Lung (tissue), 12 donors: Measurements from ENCODE around the gene VTI1A. TPM values are rescaled to one million over a fixed set of nuclear protein-coding genes. Genes with fewer than 3 reads are reported as not detected.

Experiments
- ATAC-seq: fragments of 200-7000 bp; cut with Tn5 transposase; one replicate; pipeline ENCODE4 v1.9.1; 2020; ENCODE audit warnings: moderate number of reproducible peaks; ENCODE audit not compliant: insufficient read depth, low FRiP score
- DNase-seq, 3 donors: peaks; one replicate each; pipeline ENCODE4 v3.0.0-alpha.2; 2013 to 2017
- H3K27ac ChIP-seq, 2 donors: one replicate each; pipeline ENCODE4 v1.5.1; 2013; ENCODE audit warnings: mild to moderate bottlenecking in 2 of 2, moderate library complexity in 2 of 2, control low read depth in 1 of 2, inconsistent platforms in 1 of 2, low read depth in 1 of 2, low read length in 1 of 2
- H3K27me3 ChIP-seq, 3 donors: one replicate each; pipeline ENCODE4 v1.5.1; 2013; ENCODE audit warnings: low read length in 2 of 3; ENCODE audit not compliant: control insufficient read depth in 3 of 3, insufficient read depth in 3 of 3
- H3K36me3 ChIP-seq, 4 donors: one replicate each; pipeline ENCODE4 v1.5.1; 2013; ENCODE audit warnings: low read length in 4 of 4, mild to moderate bottlenecking in 1 of 4, moderate library complexity in 1 of 4; ENCODE audit not compliant: control insufficient read depth in 4 of 4, insufficient read depth in 4 of 4
- H3K4me1 ChIP-seq, 5 donors: one replicate each; pipeline ENCODE4 v1.5.1; 2013; ENCODE audit warnings: low read length in 5 of 5, mild to moderate bottlenecking in 2 of 5, moderate library complexity in 1 of 5; ENCODE audit not compliant: control insufficient read depth in 5 of 5, insufficient read depth in 5 of 5
- H3K4me3 ChIP-seq: one replicate; pipeline ENCODE4 v1.5.1; 2013; ENCODE audit warnings: mild to moderate bottlenecking, control low read depth, moderate library complexity
- H3K9ac ChIP-seq, 2 donors: one replicate each; pipeline ENCODE4 v1.5.1; 2013; ENCODE audit warnings: low read length in 2 of 2, control low read depth in 1 of 2; ENCODE audit not compliant: insufficient read depth in 1 of 2
- H3K9me3 ChIP-seq, 4 donors: one replicate each; pipeline ENCODE4 v1.5.1; 2013; ENCODE audit warnings: low read length in 3 of 4, mild to moderate bottlenecking in 1 of 4, moderate library complexity in 1 of 4; ENCODE audit not compliant: control insufficient read depth in 4 of 4, insufficient read depth in 3 of 4
- WGBS, 2 donors: extraction: QIAGEN DNeasy Blood & Tissue Kit; methylation state at CpG; one replicate each; pipeline ENCODE4 v1.1.7; 2013; 5-methylcytosine and 5-hydroxymethylcytosine counted together
- polyA plus RNA-seq, 2 donors: library from polyadenylated mRNA; stranded (reverse); fragments of 200-250 nt; gene quantifications; one replicate each; pipeline ENCODE4 v1.2.1, GENCODE V29; 2013
- total RNA-seq, 2 donors: library from RNA; depleted of rRNA in 1 of 2; stranded (reverse); fragments of >200 nt in 1 of 2; gene quantifications; one replicate each; pipeline ENCODE4 v1.2.1, GENCODE V29; 2014 to 2021
- TF ChIP-seq, protein P1 (sequence below): IDR thresholded peaks from 2 replicates; pipeline ENCODE4 v1.5.1; 2012; ENCODE audit warnings: mild to moderate bottlenecking; ENCODE audit errors: control extremely low read depth, extremely low read depth
- donor health status: control.
- donor health status: control.
- donor health status: Bipolar disorder and iron deficiency.
- donor health status: healthy.
- donor health status: DM: yes; HTN: yes; CAD: no.

Gene VTI1A
- total and polyA plus RNA-seq, 4 donors = 9.2 to 48.2 (median 28.4) TPM

DNA sequence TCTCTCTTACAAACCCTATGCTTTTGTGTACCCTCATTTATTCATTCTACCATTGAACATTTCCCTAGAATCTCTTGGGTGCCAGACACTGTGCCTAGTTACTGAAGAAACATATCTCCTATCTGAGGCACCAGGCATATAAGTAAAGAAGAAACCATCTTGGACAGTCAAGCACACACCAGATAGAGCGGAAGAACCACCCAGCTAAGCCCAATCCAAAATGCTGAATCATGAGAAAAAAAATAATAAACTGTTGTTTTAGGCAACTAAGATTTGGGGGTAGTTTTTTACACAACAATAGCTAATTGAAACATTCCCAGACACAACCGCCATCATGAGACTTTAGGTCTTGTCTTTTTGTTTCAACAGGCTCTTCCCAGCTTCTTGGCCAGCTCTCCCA is 400.8 kb downstream of the VTI1A start:
- TF ChIP-seq, protein P1, sequence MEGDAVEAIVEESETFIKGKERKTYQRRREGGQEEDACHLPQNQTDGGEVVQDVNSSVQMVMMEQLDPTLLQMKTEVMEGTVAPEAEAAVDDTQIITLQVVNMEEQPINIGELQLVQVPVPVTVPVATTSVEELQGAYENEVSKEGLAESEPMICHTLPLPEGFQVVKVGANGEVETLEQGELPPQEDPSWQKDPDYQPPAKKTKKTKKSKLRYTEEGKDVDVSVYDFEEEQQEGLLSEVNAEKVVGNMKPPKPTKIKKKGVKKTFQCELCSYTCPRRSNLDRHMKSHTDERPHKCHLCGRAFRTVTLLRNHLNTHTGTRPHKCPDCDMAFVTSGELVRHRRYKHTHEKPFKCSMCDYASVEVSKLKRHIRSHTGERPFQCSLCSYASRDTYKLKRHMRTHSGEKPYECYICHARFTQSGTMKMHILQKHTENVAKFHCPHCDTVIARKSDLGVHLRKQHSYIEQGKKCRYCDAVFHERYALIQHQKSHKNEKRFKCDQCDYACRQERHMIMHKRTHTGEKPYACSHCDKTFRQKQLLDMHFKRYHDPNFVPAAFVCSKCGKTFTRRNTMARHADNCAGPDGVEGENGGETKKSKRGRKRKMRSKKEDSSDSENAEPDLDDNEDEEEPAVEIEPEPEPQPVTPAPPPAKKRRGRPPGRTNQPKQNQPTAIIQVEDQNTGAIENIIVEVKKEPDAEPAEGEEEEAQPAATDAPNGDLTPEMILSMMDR = no peak
- peaks cover 0 to 14% (median 2%) of the 10 kb centered on the region in 5 donors for H3K4me1 ChIP-seq
- no peak for ATAC-seq
- WGBS, 2 donors = 98 to 99% methylated on average over 2 of the region's 2 CpGs
- H3K36me3 ChIP-seq = no peaks in the 10 kb centered on the region
- H3K4me3 ChIP-seq = no peak overlapping the region
- H3K9ac ChIP-seq = no peak overlapping the region
- peaks cover 0 to 16% (median 12%) of the 10 kb centered on the region in 4 donors for H3K9me3 ChIP-seq
- no peak for DNase-seq
- no peaks in the 10 kb centered on the region for H3K27me3 ChIP-seq
- no peak overlapping the region for H3K27ac ChIP-seq

GRCh38 chr10:112848228-112848627 is 401.2 kb downstream of the VTI1A start:
- DNase-seq (no peak), ATAC-seq (no peak)
- Histone ChIP-seq H3K9ac (no peak overlapping the region), H3K9me3 (peaks cover 0 to 16% (median 12%) of the 10 kb centered on the region in 4 donors), H3K4me1 (peaks cover 0 to 9% (median 2%) of the 10 kb centered on the region in 5 donors), H3K27ac (no peak overlapping the region), H3K4me3 (no peak overlapping the region), H3K27me3 (no peaks in the 10 kb centered on the region), H3K36me3 (no peaks in the 10 kb centered on the region)
- 77 to 90% methylated on average over 2 of the region's 2 CpGs for WGBS, 2 donors
- TF ChIP-seq, protein P1 = no peak

- no peaks in the 10 kb centered on the region for H3K27me3 ChIP-seq
- DNase-seq = no peak
- H3K36me3 ChIP-seq = no peaks in the 10 kb centered on the region
- WGBS, 2 donors = 90 to 92% methylated on average over 3 of the region's 3 CpGs
- peaks cover 0 to 5% (median 0%) of the 10 kb centered on the region in 5 donors for H3K4me1 ChIP-seq
- no peak overlapping the region for H3K4me3 ChIP-seq
- ATAC-seq = no peak
- TF ChIP-seq, protein P1 = no peak
- no peak overlapping the region for H3K27ac ChIP-seq
- H3K9me3 ChIP-seq = peaks cover 0 to 16% (median 12%) of the 10 kb centered on the region in 4 donors
- H3K9ac ChIP-seq = no peak overlapping the region
These were observed 401.9 kb downstream of the VTI1A start for GRCh38 chr10:112848868-112849430.

- no peak for DNase-seq
- Histone ChIP-seq H3K27me3 (no peaks in the 10 kb centered on the region), H3K9me3 (peaks cover 0 to 16% (median 13%) of the 10 kb centered on the region in 4 donors), H3K36me3 (no peaks in the 10 kb centered on the region), H3K4me3 (no peak overlapping the region), H3K9ac (no peak overlapping the region), H3K27ac (no peak overlapping the region), H3K4me1 (peaks cover 0 to 5% (median 0%) of the 10 kb centered on the region in 5 donors)
- 96 to 97% methylated on average over 6 of the region's 6 CpGs for WGBS, 2 donors
- ATAC-seq = no peak
- TF ChIP-seq, protein P1 = no peak
These were observed 402.5 kb downstream of the VTI1A start for GRCh38 chr10:112849546-112849945.
